Measurements from ENCODE around the gene ARRB2. TPM values are rescaled to one million over a fixed set of nuclear protein-coding genes. Genes with fewer than 3 reads are reported as not detected.

The ARRB2 gene
- total RNA-seq, 1 donor from 2014 or later: 34.9 TPM

GRCh38 chr17:4718276-4718675 is 7.8 kb downstream of the ARRB2 start:
- no peak overlapping the region for H3K4me3 Mint-ChIP-seq
- H3K4me1 Mint-ChIP-seq: peaks cover 11% of the 10 kb centered on the region
- no peaks in the 10 kb centered on the region for H3K9me3 Mint-ChIP-seq
- DNase-seq (ENCODE audit: low spot score in 2 of 2, unreplicated experiment in 2 of 2): no peak
- peaks cover 21% of the 10 kb centered on the region for H3K36me3 Mint-ChIP-seq
- no peak overlapping the region for H3K27ac Mint-ChIP-seq
- no peaks in the 10 kb centered on the region for H3K27me3 Mint-ChIP-seq (ENCODE audit: low read depth)
- no peak for TF ChIP-seq CTCF (IDR thresholded peaks at IDR 0.05; ENCODE audit: unreplicated experiment)

GRCh38 chr17:4719146-4719545 is 8.7 kb downstream of the ARRB2 start:
- Mint-ChIP-seq H3K27ac (no peak overlapping the region), H3K4me3 (no peak overlapping the region), H3K27me3 (ENCODE audit: low read depth) (no peaks in the 10 kb centered on the region), H3K9me3 (no peaks in the 10 kb centered on the region), H3K36me3 (peaks cover 21% of the 10 kb centered on the region), H3K4me1 (peaks cover 11% of the 10 kb centered on the region)
- no peak for TF ChIP-seq CTCF (IDR thresholded peaks at IDR 0.05; ENCODE audit: unreplicated experiment)
- no peak for DNase-seq (ENCODE audit: low spot score in 2 of 2, unreplicated experiment in 2 of 2)

- no peak overlapping the region for H3K27ac Mint-ChIP-seq
- peaks cover 21% of the 10 kb centered on the region for H3K36me3 Mint-ChIP-seq
- no peak overlapping the region for H3K4me3 Mint-ChIP-seq
- no peaks in the 10 kb centered on the region for H3K27me3 Mint-ChIP-seq (ENCODE audit: low read depth)
- DNase-seq (ENCODE audit: low spot score in 2 of 2, unreplicated experiment in 2 of 2): no peak
- peaks cover 11% of the 10 kb centered on the region for H3K4me1 Mint-ChIP-seq
- H3K9me3 Mint-ChIP-seq: no peaks in the 10 kb centered on the region
- no peak for TF ChIP-seq CTCF (IDR thresholded peaks at IDR 0.05; ENCODE audit: unreplicated experiment)
These were observed 9.3 kb downstream of the ARRB2 start for GRCh38 chr17:4719684-4720221.

- Mint-ChIP-seq H3K27me3 (ENCODE audit: low read depth) (peaks cover 2% of the 10 kb centered on the region), H3K4me1 (peaks cover 11% of the 10 kb centered on the region), H3K36me3 (peaks cover 21% of the 10 kb centered on the region), H3K27ac (peak overlapping the region; percentile 67), H3K9me3 (no peaks in the 10 kb centered on the region), H3K4me3 (no peak overlapping the region)
- DNase-seq (ENCODE audit: low spot score in 2 of 2, unreplicated experiment in 2 of 2): no peak
- TF ChIP-seq CTCF (IDR thresholded peaks at IDR 0.05; ENCODE audit: unreplicated experiment): no peak
These were observed 10.4 kb downstream of the ARRB2 start for GRCh38 chr17:4720787-4721186.

- peaks cover 11% of the 10 kb centered on the region for H3K4me1 Mint-ChIP-seq
- DNase-seq (ENCODE audit: low spot score in 2 of 2, unreplicated experiment in 2 of 2): no peak
- H3K27me3 Mint-ChIP-seq (ENCODE audit: low read depth): peaks cover 6% of the 10 kb centered on the region
- peaks cover 21% of the 10 kb centered on the region for H3K36me3 Mint-ChIP-seq
- no peak overlapping the region for H3K4me3 Mint-ChIP-seq
- H3K27ac Mint-ChIP-seq: peak overlapping the region; percentile 67
- TF ChIP-seq CTCF (IDR thresholded peaks at IDR 0.05; ENCODE audit: unreplicated experiment): no peak
- no peaks in the 10 kb centered on the region for H3K9me3 Mint-ChIP-seq
These were observed 11.0 kb downstream of the ARRB2 start for GRCh38 chr17:4721203-4722135.

All from mesothelial cell of epicardium (in vitro differentiated cells).